Keratinocyte (primary cell): Measurements from ENCODE around the gene TGFB1I1.

Experiments
- EZH2 ChIP-seq: IDR thresholded peaks from one replicate; pipeline ENCODE4 v1.6.1; 2012; ENCODE audit warnings: inconsistent platforms, mild to moderate bottlenecking, low read length, moderate library complexity
- TF ChIP-seq, protein P1 (sequence below), 3 experiments: IDR thresholded peaks in 1 of 3; conservative IDR thresholded peaks in 1 of 3; optimal IDR thresholded peaks in 1 of 3; 2 replicates in 2 of 3; 3 replicates in 1 of 3; pipeline versions ENCODE3 to v1.5.1; 2011; ENCODE audit warnings: low read length in 3 of 3, mild to moderate bottlenecking in 3 of 3, moderate library complexity in 2 of 3, control low read depth in 1 of 3, inconsistent platforms in 1 of 3; ENCODE audit not compliant: insufficient read depth in 2 of 3; ENCODE audit errors: extremely low read depth in 1 of 3

DNA sequence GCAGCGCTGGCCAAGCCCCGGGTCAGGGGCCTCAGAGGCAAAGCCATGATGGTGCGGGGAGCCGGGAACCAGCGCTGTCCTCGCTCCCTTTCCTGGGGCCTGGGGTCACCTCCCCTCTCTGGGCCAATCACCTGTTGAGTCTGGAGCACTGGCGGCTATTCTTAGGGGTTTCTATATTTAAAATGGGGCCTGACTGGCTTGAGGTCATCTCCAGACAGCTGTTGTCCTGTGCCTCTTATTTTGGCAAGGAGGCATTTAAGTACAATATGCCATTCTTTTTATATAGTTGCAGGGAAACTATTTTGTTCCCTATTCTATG lies 43.7 kb upstream of the TGFB1I1 start, which contains the start of gene COX6A2:
- TF ChIP-seq, protein P1, sequence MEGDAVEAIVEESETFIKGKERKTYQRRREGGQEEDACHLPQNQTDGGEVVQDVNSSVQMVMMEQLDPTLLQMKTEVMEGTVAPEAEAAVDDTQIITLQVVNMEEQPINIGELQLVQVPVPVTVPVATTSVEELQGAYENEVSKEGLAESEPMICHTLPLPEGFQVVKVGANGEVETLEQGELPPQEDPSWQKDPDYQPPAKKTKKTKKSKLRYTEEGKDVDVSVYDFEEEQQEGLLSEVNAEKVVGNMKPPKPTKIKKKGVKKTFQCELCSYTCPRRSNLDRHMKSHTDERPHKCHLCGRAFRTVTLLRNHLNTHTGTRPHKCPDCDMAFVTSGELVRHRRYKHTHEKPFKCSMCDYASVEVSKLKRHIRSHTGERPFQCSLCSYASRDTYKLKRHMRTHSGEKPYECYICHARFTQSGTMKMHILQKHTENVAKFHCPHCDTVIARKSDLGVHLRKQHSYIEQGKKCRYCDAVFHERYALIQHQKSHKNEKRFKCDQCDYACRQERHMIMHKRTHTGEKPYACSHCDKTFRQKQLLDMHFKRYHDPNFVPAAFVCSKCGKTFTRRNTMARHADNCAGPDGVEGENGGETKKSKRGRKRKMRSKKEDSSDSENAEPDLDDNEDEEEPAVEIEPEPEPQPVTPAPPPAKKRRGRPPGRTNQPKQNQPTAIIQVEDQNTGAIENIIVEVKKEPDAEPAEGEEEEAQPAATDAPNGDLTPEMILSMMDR (optimal IDR thresholded peaks at IDR 0.05 in 1 of 3, IDR thresholded peaks at IDR 0.05 in 1 of 3, conservative IDR thresholded peaks at IDR 0.05 in 1 of 3; ENCODE audit: extremely low read depth in 1 of 3, insufficient read depth in 2 of 3, low read length in 3 of 3) = no peak
- TF ChIP-seq EZH2 = no peak
